ENCODE measurements around the gene POLD4. TPM values are rescaled to one million over a fixed set of nuclear protein-coding genes. Genes with fewer than 3 reads are reported as not detected.

Gene POLD4
- polyA plus RNA-seq, 6 donors from 2014 or later: 340 to 535 (median 458) TPM

- ATAC-seq (ENCODE audit: low read depth in 2 of 2) (peak; percentile 36 to 43), DNase-seq (no peak)
- Mint-ChIP-seq H3K27ac (peak overlapping the region; percentile 84 to 98 (median 96)), H3K27me3 (no peaks in the 10 kb centered on the region), H3K4me1 (peaks cover 74 to 89% (median 88%) of the 10 kb centered on the region in 3 donors), H3K9me3 (no peaks in the 10 kb centered on the region), H3K36me3 (peaks cover 6 to 18% of the 10 kb centered on the region in 2 donors), H3K4me3 (peak overlapping the region; percentile 61 to 93 (median 84))
Observed at GRCh38 chr11:67364783-67365722, 11.7 kb upstream of the POLD4 start.

- Mint-ChIP-seq H3K27me3 (no peaks in the 10 kb centered on the region), H3K9me3 (no peaks in the 10 kb centered on the region), H3K4me3 (peak overlapping the region in 5 of 8 donors; percentile 77 to 93 (median 86)), H3K27ac (peak overlapping the region in 5 of 6 donors; percentile 56 to 96 (median 84)), H3K4me1 (peaks cover 65 to 84% (median 80%) of the 10 kb centered on the region in 3 donors), H3K36me3 (peaks cover 6 to 18% of the 10 kb centered on the region in 2 donors)
- ATAC-seq (ENCODE audit: low read depth in 2 of 2): no peak
- no peak for DNase-seq
Observed at GRCh38 chr11:67364169-67364568, 10.8 kb upstream of the POLD4 start.

- DNase-seq (no peak), ATAC-seq (ENCODE audit: low read depth in 2 of 2) (no peak)
- Mint-ChIP-seq H3K9me3 (no peaks in the 10 kb centered on the region), H3K4me1 (peaks cover 66 to 82% (median 78%) of the 10 kb centered on the region in 3 donors), H3K4me3 (peak overlapping the region; percentile 1 to 87 (median 80)), H3K36me3 (peaks cover 0 to 5% of the 10 kb centered on the region in 2 donors), H3K27me3 (no peaks in the 10 kb centered on the region), H3K27ac (peak overlapping the region in 5 of 6 donors; percentile 38 to 94 (median 76))
Observed at GRCh38 chr11:67357831-67358670, 4.7 kb upstream of the POLD4 start.

- Mint-ChIP-seq H3K27ac (peak overlapping the region; percentile 24 to 95 (median 91)), H3K27me3 (no peaks in the 10 kb centered on the region), H3K4me1 (peaks cover 62 to 75% (median 74%) of the 10 kb centered on the region in 3 donors), H3K36me3 (no peaks in the 10 kb centered on the region), H3K9me3 (no peaks in the 10 kb centered on the region), H3K4me3 (peak overlapping the region; percentile 1 to 87 (median 80))
- DNase-seq: peak; percentile 66
- ATAC-seq (ENCODE audit: low read depth in 2 of 2): no peak
Observed at GRCh38 chr11:67356864-67357561, 3.7 kb upstream of the POLD4 start.

GRCh38 chr11:67356387-67356863 is 3.1 kb upstream of the POLD4 start:
- Mint-ChIP-seq H3K36me3 (no peaks in the 10 kb centered on the region), H3K9me3 (no peaks in the 10 kb centered on the region), H3K27ac (peak overlapping the region in 5 of 6 donors; percentile 87 to 95 (median 94)), H3K4me1 (peaks cover 57 to 73% (median 73%) of the 10 kb centered on the region in 3 donors), H3K27me3 (no peaks in the 10 kb centered on the region), H3K4me3 (peak overlapping the region; percentile 1 to 87 (median 80))
- ATAC-seq (ENCODE audit: low read depth in 2 of 2) (no peak), DNase-seq (no peak)

GRCh38 chr11:67355794-67356386 is 2.5 kb upstream of the POLD4 start:
- Mint-ChIP-seq H3K36me3 (no peaks in the 10 kb centered on the region), H3K4me3 (peak overlapping the region in 6 of 8 donors; percentile 6 to 81 (median 49)), H3K27ac (peak overlapping the region in 4 of 6 donors; percentile 54 to 94 (median 76)), H3K9me3 (no peaks in the 10 kb centered on the region), H3K27me3 (no peaks in the 10 kb centered on the region), H3K4me1 (peaks cover 57 to 75% (median 73%) of the 10 kb centered on the region in 3 donors)
- ATAC-seq (ENCODE audit: low read depth in 2 of 2): no peak
- no peak for DNase-seq

- Mint-ChIP-seq H3K36me3 (no peaks in the 10 kb centered on the region), H3K27me3 (no peaks in the 10 kb centered on the region), H3K4me3 (peak overlapping the region in 7 of 8 donors; percentile 6 to 98 (median 84)), H3K4me1 (peaks cover 57 to 80% (median 78%) of the 10 kb centered on the region in 3 donors), H3K9me3 (no peaks in the 10 kb centered on the region), H3K27ac (peak overlapping the region; percentile 30 to 99 (median 70))
- DNase-seq (no peak), ATAC-seq (ENCODE audit: low read depth in 2 of 2) (no peak)
Observed at GRCh38 chr11:67355023-67355793, 1.9 kb upstream of the POLD4 start.

- Mint-ChIP-seq H3K4me3 (peak overlapping the region; percentile 87 to 98 (median 98)), H3K27me3 (no peaks in the 10 kb centered on the region), H3K36me3 (no peaks in the 10 kb centered on the region), H3K4me1 (peaks cover 66 to 87% (median 85%) of the 10 kb centered on the region in 3 donors), H3K9me3 (no peaks in the 10 kb centered on the region), H3K27ac (peak overlapping the region; percentile 76 to 100 (median 96))
- DNase-seq (no peak), ATAC-seq (ENCODE audit: low read depth in 2 of 2) (peak; percentile 2 to 11)
Observed at GRCh38 chr11:67354075-67355022, 1.0 kb upstream of the POLD4 start.

GRCh38 chr11:67352546-67353316 is 615 bp downstream of the POLD4 start:
- Mint-ChIP-seq H3K9me3 (no peaks in the 10 kb centered on the region), H3K4me1 (peaks cover 69 to 88% (median 87%) of the 10 kb centered on the region in 3 donors), H3K27ac (peak overlapping the region; percentile 94 to 100 (median 98)), H3K4me3 (peak overlapping the region; percentile 87 to 98 (median 98)), H3K27me3 (no peaks in the 10 kb centered on the region), H3K36me3 (no peaks in the 10 kb centered on the region)
- ATAC-seq (ENCODE audit: low read depth in 2 of 2) (peak; percentile 46 to 51), DNase-seq (no peak)

- no peaks in the 10 kb centered on the region for H3K9me3 Mint-ChIP-seq
- ATAC-seq (ENCODE audit: low read depth in 2 of 2) (no peak), DNase-seq (peak; percentile 61)
- H3K36me3 Mint-ChIP-seq: no peaks in the 10 kb centered on the region
- H3K27me3 Mint-ChIP-seq: no peaks in the 10 kb centered on the region
- H3K4me1 Mint-ChIP-seq: peaks cover 63 to 82% (median 79%) of the 10 kb centered on the region in 3 donors
- peak overlapping the region; percentile 87 to 98 (median 96) for H3K4me3 Mint-ChIP-seq
- H3K27ac Mint-ChIP-seq: peak overlapping the region; percentile 33 to 94 (median 78)
Observed at GRCh38 chr11:67351275-67352005, 1.9 kb downstream of the POLD4 start.
